PFSK-1 (cell line): ENCODE measurements around the gene APBB2.

Experiments
- POLR2AphosphoS5 ChIP-seq: IDR thresholded peaks from 2 replicates; pipeline ENCODE4 v1.6.1; 2012; ENCODE audit warnings: low read depth, mild to moderate bottlenecking, control low read depth, low read length, moderate library complexity
- SIN3A ChIP-seq: IDR thresholded peaks from 2 replicates; pipeline ENCODE4 v1.6.1; 2012; ENCODE audit warnings: mild to moderate bottlenecking, low read length, moderate library complexity, borderline replicate concordance; ENCODE audit not compliant: insufficient read depth
- TAF1 ChIP-seq: IDR thresholded peaks from 2 replicates; pipeline ENCODE4 v1.6.1; 2012; ENCODE audit warnings: low read length, control low read depth, borderline replicate concordance; ENCODE audit not compliant: insufficient read depth
- TF ChIP-seq, protein P1 (sequence below), 2 experiments: IDR thresholded peaks; 2 replicates each; pipeline versions ENCODE4 v1.6.1 to v1.8.0; 2011 to 2012; ENCODE audit warnings: low read depth in 2 of 2, low read length in 2 of 2, control low read depth in 1 of 2, inconsistent platforms in 1 of 2, mild to moderate bottlenecking in 1 of 2, moderate library complexity in 1 of 2; ENCODE audit not compliant: insufficient read depth in 1 of 2

DNA sequence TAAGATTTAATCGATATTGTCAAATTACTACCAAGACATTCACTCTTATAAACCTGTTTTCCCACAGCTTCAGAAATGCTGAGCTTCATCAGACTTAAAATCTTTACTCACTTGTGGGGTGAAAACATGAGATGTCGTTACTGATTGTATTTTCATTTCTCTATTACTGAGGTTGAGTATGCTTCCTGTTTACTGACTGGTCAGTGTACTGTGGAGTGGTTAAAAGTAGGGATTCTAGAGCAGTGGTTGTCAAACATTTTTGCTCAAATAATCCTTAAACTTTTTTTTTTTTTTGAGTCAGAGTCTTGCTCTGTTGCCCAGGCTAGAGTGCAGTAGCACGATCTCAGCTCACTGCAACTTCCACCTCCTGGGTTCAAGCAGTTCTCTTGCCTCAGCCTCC is 414.3 kb downstream of the APBB2 start:
- TF ChIP-seq, protein P1, sequence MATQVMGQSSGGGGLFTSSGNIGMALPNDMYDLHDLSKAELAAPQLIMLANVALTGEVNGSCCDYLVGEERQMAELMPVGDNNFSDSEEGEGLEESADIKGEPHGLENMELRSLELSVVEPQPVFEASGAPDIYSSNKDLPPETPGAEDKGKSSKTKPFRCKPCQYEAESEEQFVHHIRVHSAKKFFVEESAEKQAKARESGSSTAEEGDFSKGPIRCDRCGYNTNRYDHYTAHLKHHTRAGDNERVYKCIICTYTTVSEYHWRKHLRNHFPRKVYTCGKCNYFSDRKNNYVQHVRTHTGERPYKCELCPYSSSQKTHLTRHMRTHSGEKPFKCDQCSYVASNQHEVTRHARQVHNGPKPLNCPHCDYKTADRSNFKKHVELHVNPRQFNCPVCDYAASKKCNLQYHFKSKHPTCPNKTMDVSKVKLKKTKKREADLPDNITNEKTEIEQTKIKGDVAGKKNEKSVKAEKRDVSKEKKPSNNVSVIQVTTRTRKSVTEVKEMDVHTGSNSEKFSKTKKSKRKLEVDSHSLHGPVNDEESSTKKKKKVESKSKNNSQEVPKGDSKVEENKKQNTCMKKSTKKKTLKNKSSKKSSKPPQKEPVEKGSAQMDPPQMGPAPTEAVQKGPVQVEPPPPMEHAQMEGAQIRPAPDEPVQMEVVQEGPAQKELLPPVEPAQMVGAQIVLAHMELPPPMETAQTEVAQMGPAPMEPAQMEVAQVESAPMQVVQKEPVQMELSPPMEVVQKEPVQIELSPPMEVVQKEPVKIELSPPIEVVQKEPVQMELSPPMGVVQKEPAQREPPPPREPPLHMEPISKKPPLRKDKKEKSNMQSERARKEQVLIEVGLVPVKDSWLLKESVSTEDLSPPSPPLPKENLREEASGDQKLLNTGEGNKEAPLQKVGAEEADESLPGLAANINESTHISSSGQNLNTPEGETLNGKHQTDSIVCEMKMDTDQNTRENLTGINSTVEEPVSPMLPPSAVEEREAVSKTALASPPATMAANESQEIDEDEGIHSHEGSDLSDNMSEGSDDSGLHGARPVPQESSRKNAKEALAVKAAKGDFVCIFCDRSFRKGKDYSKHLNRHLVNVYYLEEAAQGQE (IDR thresholded peaks at IDR 0.05; ENCODE audit: insufficient read depth in 1 of 2, low read depth in 2 of 2, low read length in 2 of 2): no peak
- TF ChIP-seq POLR2AphosphoS5 (no peak), SIN3A (no peak), TAF1 (no peak)
